Effector memory CD8-positive, alpha-beta T cell (primary cell): Measurements from ENCODE around the gene FASTKD3.

ENCODE experiments used
- ATAC-seq: fragments of 150-1000 bp; cut with Tn5 transposase; replicated peaks from 2 replicates; pipeline ENCODE4 v1.10.0; 2021; ENCODE audit warnings: mild to moderate bottlenecking, moderate library complexity
- DNase-seq, 3 experiments: peaks; one replicate each; pipeline ENCODE4 v3.0.0; 2021
- H3K27ac Mint-ChIP-seq, 2 donors: one replicate each; pipeline ENCODE4 v1.8.0; 2022; ENCODE audit warnings: mild to moderate bottlenecking in 2 of 2, mixed read lengths in 2 of 2, moderate library complexity in 2 of 2
- H3K27me3 Mint-ChIP-seq, 2 donors: one replicate each; pipeline ENCODE4 v1.8.0; 2022; ENCODE audit warnings: mixed read lengths in 2 of 2
- H3K36me3 Mint-ChIP-seq: one replicate; pipeline ENCODE4 v1.8.0; 2022; ENCODE audit warnings: mild to moderate bottlenecking, moderate library complexity, mixed read lengths; ENCODE audit not compliant: insufficient read depth
- H3K4me1 Mint-ChIP-seq, 2 donors: one replicate each; pipeline ENCODE4 v1.8.0; 2022; ENCODE audit warnings: low read depth in 2 of 2, mixed read lengths in 2 of 2
- H3K4me3 Mint-ChIP-seq, 2 donors: one replicate each; pipeline ENCODE4 v1.8.0; 2022; ENCODE audit warnings: mild to moderate bottlenecking in 2 of 2, mixed read lengths in 2 of 2, moderate library complexity in 2 of 2
- H3K9me3 Mint-ChIP-seq, 2 donors: one replicate each; pipeline ENCODE4 v1.8.0; 2022; ENCODE audit warnings: mixed read lengths in 2 of 2

The FASTKD3 gene

GRCh38 chr5:7824995-7825394 lies 43.8 kb downstream of the FASTKD3 start:
- no peak for ATAC-seq
- DNase-seq: no peak
- no peaks in the 10 kb centered on the region for H3K36me3 Mint-ChIP-seq
- H3K4me1 Mint-ChIP-seq: peaks cover 0 to 4% of the 10 kb centered on the region in 2 donors
- H3K9me3 Mint-ChIP-seq: no peaks in the 10 kb centered on the region
- H3K4me3 Mint-ChIP-seq: no peak overlapping the region
- no peak overlapping the region for H3K27ac Mint-ChIP-seq
- peaks cover 45 to 69% of the 10 kb centered on the region in 2 donors for H3K27me3 Mint-ChIP-seq

GRCh38 chr5:7823594-7823993 lies 45.2 kb downstream of the FASTKD3 start:
- H3K4me1 Mint-ChIP-seq: peaks cover 0 to 4% of the 10 kb centered on the region in 2 donors
- H3K27ac Mint-ChIP-seq: no peak overlapping the region
- peaks cover 49 to 65% of the 10 kb centered on the region in 2 donors for H3K27me3 Mint-ChIP-seq
- no peaks in the 10 kb centered on the region for H3K9me3 Mint-ChIP-seq
- H3K4me3 Mint-ChIP-seq: no peak overlapping the region
- ATAC-seq: no peak
- H3K36me3 Mint-ChIP-seq: no peaks in the 10 kb centered on the region
- no peak for DNase-seq

GRCh38 chr5:7822449-7822848 lies 46.4 kb downstream of the FASTKD3 start:
- Mint-ChIP-seq H3K36me3 (no peaks in the 10 kb centered on the region), H3K4me1 (peaks cover 0 to 4% of the 10 kb centered on the region in 2 donors), H3K4me3 (no peak overlapping the region), H3K27me3 (peaks cover 47 to 62% of the 10 kb centered on the region in 2 donors), H3K27ac (no peak overlapping the region), H3K9me3 (no peaks in the 10 kb centered on the region)
- no peak for DNase-seq
- no peak for ATAC-seq

GRCh38 chr5:7816535-7816901 lies 52.3 kb downstream of the FASTKD3 start:
- H3K27me3 Mint-ChIP-seq: peaks cover 47 to 60% of the 10 kb centered on the region in 2 donors
- DNase-seq: no peak
- H3K27ac Mint-ChIP-seq: no peak overlapping the region
- no peak overlapping the region for H3K4me3 Mint-ChIP-seq
- H3K36me3 Mint-ChIP-seq: no peaks in the 10 kb centered on the region
- H3K4me1 Mint-ChIP-seq: peaks cover 0 to 5% of the 10 kb centered on the region in 2 donors
- H3K9me3 Mint-ChIP-seq: no peaks in the 10 kb centered on the region
- no peak for ATAC-seq

- Mint-ChIP-seq H3K4me1 (peaks cover 0 to 4% of the 10 kb centered on the region in 2 donors), H3K27me3 (peaks cover 43 to 59% of the 10 kb centered on the region in 2 donors), H3K9me3 (no peaks in the 10 kb centered on the region), H3K27ac (no peak overlapping the region), H3K36me3 (no peaks in the 10 kb centered on the region), H3K4me3 (no peak overlapping the region)
- peak; percentile 28 to 35 (median 30) for DNase-seq
- ATAC-seq: peak; percentile 66
Observed at GRCh38 chr5:7815892-7816534, 52.8 kb downstream of the FASTKD3 start.

- peaks cover 0 to 4% of the 10 kb centered on the region in 2 donors for H3K4me1 Mint-ChIP-seq
- no peaks in the 10 kb centered on the region for H3K36me3 Mint-ChIP-seq
- no peak for ATAC-seq
- H3K9me3 Mint-ChIP-seq: no peaks in the 10 kb centered on the region
- no peak overlapping the region for H3K27ac Mint-ChIP-seq
- no peak for DNase-seq
- H3K4me3 Mint-ChIP-seq: no peak overlapping the region
- peaks cover 48 to 63% of the 10 kb centered on the region in 2 donors for H3K27me3 Mint-ChIP-seq
Observed at GRCh38 chr5:7814816-7815215, 54.0 kb downstream of the FASTKD3 start.

- Mint-ChIP-seq H3K27me3 (peaks cover 44 to 60% of the 10 kb centered on the region in 2 donors), H3K27ac (no peak overlapping the region), H3K4me3 (no peak overlapping the region), H3K9me3 (no peaks in the 10 kb centered on the region), H3K4me1 (peaks cover 0 to 4% of the 10 kb centered on the region in 2 donors), H3K36me3 (peaks cover 2% of the 10 kb centered on the region)
- ATAC-seq (no peak), DNase-seq (no peak)
Observed at GRCh38 chr5:7813576-7813975, 55.3 kb downstream of the FASTKD3 start.

- Mint-ChIP-seq H3K4me3 (no peak overlapping the region), H3K9me3 (no peaks in the 10 kb centered on the region), H3K36me3 (peaks cover 3% of the 10 kb centered on the region), H3K4me1 (peaks cover 0 to 4% of the 10 kb centered on the region in 2 donors), H3K27ac (no peak overlapping the region), H3K27me3 (peaks cover 44 to 66% of the 10 kb centered on the region in 2 donors)
- ATAC-seq: no peak
- DNase-seq: no peak
Observed at GRCh38 chr5:7813007-7813406, 55.8 kb downstream of the FASTKD3 start.

- Mint-ChIP-seq H3K4me1 (peaks cover 0 to 4% of the 10 kb centered on the region in 2 donors), H3K9me3 (no peaks in the 10 kb centered on the region), H3K4me3 (no peak overlapping the region), H3K27ac (no peak overlapping the region), H3K36me3 (peaks cover 3% of the 10 kb centered on the region), H3K27me3 (peaks cover 44 to 67% of the 10 kb centered on the region in 2 donors)
- no peak for ATAC-seq
- DNase-seq: no peak
Observed at GRCh38 chr5:7811715-7812114, 57.1 kb downstream of the FASTKD3 start.
